Caki2 (cell line): ENCODE results near the gene GCC1. TPM values are rescaled to one million over a fixed set of nuclear protein-coding genes. Genes with fewer than 3 reads are reported as not detected.
"Not testable (repeated sequence)": the region's sequence is repeated elsewhere in the genome, so short reads cannot be mapped to it uniquely, and the experiment has no call there.

Experiments
- DNase-seq: peaks from one replicate; pipeline ENCODE4 v3.0.0-alpha.2; 2015; ENCODE audit warnings: low read depth
- in situ Hi-C: cut with HindIII; loops from 2 replicates; pipeline ENCODE4 v1.10.0; 2016; ENCODE audit warnings: low sequenced_read_pairs, low pct_unique_long_range_greater_than_20kb, mixed read lengths
- total RNA-seq: library from RNA; depleted of rRNA; stranded (reverse); fragments of >200 nt; shearing (Covaris generic); gene quantifications from 2 replicates; pipeline ENCODE4 v1.2.3, GENCODE V29; 2014; ENCODE audit warnings: low replicate concordance

GCC1 gene
- total RNA-seq, 1 experiment from 2014 or later = 12.9 TPM

GRCh38 chr7:127594490-127594889, 9.1 kb upstream of the GCC1 start:
- in situ Hi-C loops = no loop called here
- DNase-seq = no peak

GRCh38 chr7:127592550-127592949, 7.2 kb upstream of the GCC1 start:
- DNase-seq = no peak
- in situ Hi-C loops = no loop called here

GRCh38 chr7:127591591-127591990, 6.2 kb upstream of the GCC1 start:
- in situ Hi-C loops = no loop called here
- DNase-seq = no peak

- no peak for DNase-seq
- in situ Hi-C loops = no loop called here
Measured at GRCh38 chr7:127591189-127591588, 5.8 kb upstream of the GCC1 start.

GRCh38 chr7:127589896-127590295, 4.5 kb upstream of the GCC1 start:
- in situ Hi-C loops = no loop called here
- DNase-seq = no peak

- in situ Hi-C loops = no loop called here
- DNase-seq = peak; percentile 61
Measured at GRCh38 chr7:127588697-127589482, 3.5 kb upstream of the GCC1 start.

- peak; percentile 41 for DNase-seq
- in situ Hi-C loops = no loop called here
Measured at GRCh38 chr7:127588019-127588696, 2.8 kb upstream of the GCC1 start, which contains the start of gene ARF5. ARF5 (plus strand) TSS chr7:127588411; CDS start chr7:127588499, 88 bp downstream.

- in situ Hi-C loops = no loop called here
- DNase-seq = no peak
Measured at GRCh38 chr7:127587663-127588018, 2.2 kb upstream of the GCC1 start.

GRCh38 chr7:127586346-127586745, 950 bp upstream of the GCC1 start:
- no peak for DNase-seq
- in situ Hi-C loops = no loop called here

GRCh38 chr7:127584648-127585043, 750 bp downstream of the GCC1 start:
- in situ Hi-C loops = no loop called here
- no peak for DNase-seq

- no peak for DNase-seq
- in situ Hi-C loops = no loop called here
Measured at GRCh38 chr7:127582361-127582760, 3.0 kb downstream of the GCC1 start.

GRCh38 chr7:127581716-127582115, 3.7 kb downstream of the GCC1 start:
- in situ Hi-C loops = no loop called here
- no peak for DNase-seq

GRCh38 chr7:127580612-127581011, 4.8 kb downstream of the GCC1 start:
- DNase-seq = no peak
- in situ Hi-C loops = no loop called here

- DNase-seq = no peak
- in situ Hi-C loops = no loop called here
Measured at GRCh38 chr7:127578711-127579275, 6.6 kb downstream of the GCC1 start.

GRCh38 chr7:127578036-127578684, 7.2 kb downstream of the GCC1 start:
- in situ Hi-C loops = no loop called here
- no peak for DNase-seq

- no peak for DNase-seq
- in situ Hi-C loops = no loop called here
Measured at GRCh38 chr7:127571741-127572505, 13.5 kb downstream of the GCC1 start.

- DNase-seq = not testable (repeated sequence)
Measured at GRCh38 chr7:127568034-127568433, 17.4 kb downstream of the GCC1 start.

GRCh38 chr7:127566242-127566641, 19.2 kb downstream of the GCC1 start:
- in situ Hi-C loops = no loop called here

More at GRCh38 chr7:127568034-127568433, 17.4 kb downstream of the GCC1 start:
- in situ Hi-C loops = not testable (repeated sequence)

More at GRCh38 chr7:127566242-127566641, 19.2 kb downstream of the GCC1 start:
- no peak for DNase-seq
